ENCODE data around the gene KCNN2. TPM values are rescaled to one million over a fixed set of nuclear protein-coding genes. Genes with fewer than 3 reads are reported as not detected.

KCNN2 gene
- total RNA-seq, result 15.6 TPM

DNA sequence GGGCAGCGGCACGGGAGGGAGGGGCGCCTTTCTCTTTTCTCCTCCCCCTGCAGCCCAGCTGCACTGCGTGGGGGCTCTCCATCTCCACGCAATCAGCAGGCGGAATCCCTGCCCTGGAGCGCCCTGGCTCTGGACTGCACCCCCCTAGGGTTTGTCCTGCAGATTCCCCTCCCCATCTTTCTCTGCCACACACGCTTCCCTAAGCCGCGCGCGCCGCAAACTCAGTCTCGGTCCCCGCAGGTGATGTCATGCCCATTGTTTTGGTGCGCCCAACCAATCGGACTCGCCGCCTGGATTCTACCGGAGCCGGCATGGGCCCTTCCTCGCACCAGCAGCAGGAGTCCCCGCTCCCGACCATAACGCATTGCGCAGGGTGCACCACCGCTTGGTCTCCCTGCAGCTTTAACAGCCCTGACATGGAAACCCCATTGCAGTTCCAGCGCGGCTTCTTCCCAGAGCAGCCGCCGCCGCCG lies at the start of gene KCNN2:
Gene KCNN2 (plus strand): TSS at position 347 of the 473 bp plus-strand sequence. CDS start 70 bp downstream, at position 417.
- peak; percentile 87 for DNase-seq

DNA sequence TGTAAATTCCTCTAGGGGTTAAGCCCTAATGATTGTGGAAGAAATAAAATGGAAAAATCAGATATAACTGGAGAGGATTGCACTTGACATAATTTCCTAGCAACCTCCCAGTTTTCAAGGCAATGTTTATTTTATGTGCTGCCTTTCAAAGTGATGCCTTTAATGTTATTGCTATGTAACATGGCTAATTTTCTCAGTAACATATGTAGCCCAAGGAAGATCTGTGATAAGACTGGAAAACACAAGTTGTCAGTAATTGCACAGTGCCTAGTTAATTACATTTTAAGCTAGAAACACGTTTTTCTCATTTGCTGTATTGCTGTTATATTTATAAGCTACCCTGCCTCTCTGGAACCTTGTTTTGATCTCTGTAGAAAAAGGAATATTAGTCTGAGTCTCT lies 49.2 kb upstream of the KCNN2 start:
- DNase-seq, result no peak

DNA sequence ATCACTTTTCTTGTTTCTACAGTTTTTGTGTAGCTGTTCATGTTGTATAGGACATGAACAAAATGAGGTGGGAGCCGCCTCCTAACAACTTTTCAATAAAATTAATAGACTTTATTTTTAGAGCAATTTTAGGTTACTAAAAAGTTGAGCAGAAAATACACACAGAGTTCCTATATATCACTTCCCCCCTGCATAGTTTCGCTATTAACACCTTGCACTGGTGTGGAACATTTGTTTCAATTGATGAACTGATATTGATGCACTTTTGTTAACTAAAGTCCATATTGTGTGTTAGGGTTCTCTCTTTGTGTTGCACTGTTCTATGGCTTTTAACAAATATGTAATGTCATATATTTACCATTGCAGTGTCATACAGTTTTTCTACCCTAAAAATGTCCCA lies 47.8 kb upstream of the KCNN2 start:
- no peak for DNase-seq

GRCh38 chr5:114316167-114316566 lies 45.7 kb upstream of the KCNN2 start:
- DNase-seq, result no peak

GRCh38 chr5:114317751-114318150 lies 44.1 kb upstream of the KCNN2 start:
- no peak for DNase-seq

GRCh38 chr5:114319236-114319635 lies 42.6 kb upstream of the KCNN2 start:
- DNase-seq, result no peak

- no peak for DNase-seq
Observed at GRCh38 chr5:114319821-114320220, 42.0 kb upstream of the KCNN2 start.

DNA sequence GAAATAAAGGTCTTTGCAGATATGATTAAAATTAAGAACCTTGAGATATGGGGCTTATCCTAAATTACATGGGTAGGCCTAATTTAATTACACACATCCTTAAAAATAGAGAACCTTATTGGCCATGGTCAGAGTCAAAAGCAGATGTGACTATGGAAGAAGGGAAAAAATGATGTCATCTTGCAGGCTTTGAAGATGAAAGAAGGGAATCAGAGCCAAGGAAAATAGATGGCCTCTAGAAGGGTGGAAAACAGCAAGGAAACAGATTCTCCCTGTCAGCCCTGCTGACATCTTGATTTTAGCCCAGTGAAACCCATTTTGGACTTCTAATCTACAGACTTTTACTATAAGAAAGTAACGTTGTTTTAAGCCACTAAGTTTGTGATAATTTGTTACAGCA lies 37.6 kb upstream of the KCNN2 start:
- DNase-seq, result peak; percentile 19

GRCh38 chr5:114325541-114325940 lies 36.3 kb upstream of the KCNN2 start:
- DNase-seq, result peak; percentile 15

- no peak for DNase-seq
Observed at GRCh38 chr5:114327474-114327873, 34.4 kb upstream of the KCNN2 start.

GRCh38 chr5:114327987-114328386 lies 33.9 kb upstream of the KCNN2 start:
- no peak for DNase-seq

DNA sequence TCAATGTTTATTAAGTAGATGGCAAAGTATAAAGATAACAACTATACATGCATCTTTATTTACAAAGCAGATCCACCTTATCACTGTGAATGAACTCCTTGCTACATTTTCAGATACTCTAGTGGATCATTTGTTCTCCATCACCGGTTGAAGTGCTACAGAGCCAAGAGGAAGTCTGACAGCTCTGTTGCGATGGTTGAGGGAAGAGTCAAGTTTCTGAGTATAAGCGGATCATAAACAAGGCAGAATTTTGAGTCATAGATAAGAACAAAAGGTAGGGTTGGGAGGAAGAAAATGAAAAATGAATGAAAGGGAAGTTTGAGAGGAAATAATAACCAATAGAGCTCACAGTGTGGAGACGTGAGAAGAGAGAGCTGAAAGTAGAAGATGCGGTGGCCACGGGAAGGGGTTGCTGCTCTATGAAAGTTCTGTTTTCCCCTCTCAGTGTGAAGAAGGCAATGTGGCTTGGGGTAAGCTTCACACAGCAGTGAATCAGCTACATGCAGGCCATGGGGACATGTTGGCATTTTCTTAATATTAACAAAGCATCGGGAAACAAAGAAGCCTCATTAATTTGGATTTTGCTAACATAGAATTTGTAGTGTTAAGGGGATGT lies 30.8 kb upstream of the KCNN2 start:
- no peak for DNase-seq

GRCh38 chr5:114332493-114332892 lies 29.4 kb upstream of the KCNN2 start:
- no peak for DNase-seq

GRCh38 chr5:114332925-114333324 lies 28.9 kb upstream of the KCNN2 start:
- no peak for DNase-seq

DNA sequence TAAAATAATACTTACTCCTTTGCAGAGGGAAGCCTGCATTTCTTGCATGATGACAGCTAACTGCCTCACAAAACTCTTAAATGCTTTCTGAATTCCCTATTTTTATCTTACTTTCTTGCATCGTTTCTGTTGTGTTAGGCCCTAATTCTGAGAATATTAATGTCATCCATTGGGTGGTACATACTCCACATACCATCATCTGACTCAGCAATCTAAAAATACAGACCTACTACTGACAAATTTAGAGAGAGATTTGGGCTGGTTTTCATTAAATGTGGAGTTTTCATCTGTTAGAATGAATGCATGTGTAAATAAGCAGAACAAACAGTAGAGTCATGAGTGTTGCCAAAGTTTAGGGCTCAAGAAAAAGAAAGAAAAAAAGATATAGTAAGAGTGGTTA lies 26.5 kb upstream of the KCNN2 start:
- DNase-seq, result no peak

DNA sequence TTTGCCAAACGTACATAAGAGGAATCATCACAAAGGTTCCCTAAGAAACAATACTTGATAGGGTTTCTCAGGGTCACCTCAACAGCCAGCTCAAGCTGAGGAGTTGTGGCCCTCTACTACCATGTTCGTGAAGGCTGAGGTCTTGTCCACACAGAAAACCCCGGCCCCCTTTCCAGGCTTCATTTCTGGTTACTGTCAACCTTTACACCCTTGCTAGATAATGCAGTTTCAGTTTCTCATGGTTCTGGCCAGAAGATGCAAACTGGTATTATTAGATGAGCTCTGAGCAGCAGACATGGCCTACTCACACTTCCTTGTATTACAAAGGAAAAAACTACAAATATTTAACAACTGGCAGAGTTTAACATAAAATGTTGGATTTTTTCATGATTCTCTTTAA lies 22.8 kb upstream of the KCNN2 start:
- DNase-seq, result no peak

DNA sequence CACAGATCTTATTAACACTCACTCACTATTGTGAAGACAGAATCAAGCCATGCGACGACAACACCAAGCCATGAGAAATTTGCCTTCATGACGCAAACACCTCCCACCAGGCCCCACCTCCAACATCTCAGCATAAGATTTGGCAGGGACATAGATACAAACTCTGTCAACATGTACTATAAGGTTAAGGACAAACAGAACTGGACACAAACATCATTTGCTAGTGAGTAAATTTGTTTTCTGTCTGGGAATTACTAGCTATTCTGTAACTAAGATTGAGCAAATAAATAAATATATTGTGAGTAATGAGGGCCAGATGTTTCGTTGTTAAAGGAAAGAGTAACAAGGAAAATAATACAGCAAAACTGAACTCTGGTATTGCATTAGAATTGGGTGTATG lies 15.7 kb upstream of the KCNN2 start:
- DNase-seq, result no peak

DNA sequence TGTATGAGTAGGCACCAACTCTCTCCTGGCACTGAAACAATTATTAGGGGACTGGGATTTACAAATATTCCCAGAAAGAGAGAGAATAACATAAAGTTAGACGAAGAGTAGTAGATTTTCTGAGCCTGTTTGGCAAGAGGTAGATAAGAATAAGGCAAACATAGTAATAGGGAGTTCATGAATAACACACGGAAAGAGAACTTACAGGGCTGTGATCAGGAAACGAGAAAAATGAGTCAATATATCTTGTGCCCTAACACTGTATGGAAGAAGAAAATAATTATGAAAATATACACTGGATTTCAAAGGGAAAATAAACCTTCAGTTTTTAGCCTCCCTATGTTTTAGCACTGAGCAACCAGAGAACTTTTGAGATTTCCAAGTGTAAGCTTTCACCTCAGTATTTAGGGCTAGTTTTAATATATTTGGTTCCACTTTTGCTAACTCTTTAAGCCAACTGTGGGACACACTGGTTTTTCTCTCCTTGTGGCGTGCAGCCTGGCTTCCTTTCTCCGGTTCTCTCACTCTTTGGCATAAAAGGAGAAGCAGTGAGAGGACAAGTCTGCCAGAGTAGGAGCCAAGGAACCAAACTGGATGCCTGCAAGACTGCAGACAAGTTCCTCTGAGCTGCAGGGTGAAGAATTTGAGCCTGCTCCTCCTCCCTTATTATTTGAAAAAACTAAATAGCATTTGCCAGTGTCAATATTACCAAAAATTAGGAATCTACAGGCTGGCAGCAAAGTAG lies 6.6 kb upstream of the KCNN2 start:
- no peak for DNase-seq

DNA sequence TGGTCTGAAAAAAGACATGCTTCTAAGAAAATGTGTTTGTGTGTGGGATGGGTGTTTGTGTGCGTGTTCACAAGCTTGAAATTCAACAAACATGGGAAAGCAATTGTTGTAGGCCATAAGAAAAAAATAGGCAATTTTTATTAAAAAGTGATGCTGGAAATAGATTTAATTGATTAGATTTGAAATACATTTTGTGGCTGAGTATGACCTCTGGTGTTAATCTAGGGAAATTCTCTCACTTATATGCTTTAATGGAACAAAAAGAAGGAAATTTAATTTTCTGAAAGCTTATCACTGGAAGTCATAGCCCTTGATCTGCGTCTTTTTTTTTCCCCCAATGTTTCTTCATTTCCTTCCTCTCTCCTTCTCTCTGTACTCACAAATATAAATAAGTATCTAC lies 3.5 kb upstream of the KCNN2 start:
- peak; percentile 3 for DNase-seq

- peak; percentile 2 for DNase-seq
Observed at GRCh38 chr5:114360357-114360756, 1.5 kb upstream of the KCNN2 start.

DNA sequence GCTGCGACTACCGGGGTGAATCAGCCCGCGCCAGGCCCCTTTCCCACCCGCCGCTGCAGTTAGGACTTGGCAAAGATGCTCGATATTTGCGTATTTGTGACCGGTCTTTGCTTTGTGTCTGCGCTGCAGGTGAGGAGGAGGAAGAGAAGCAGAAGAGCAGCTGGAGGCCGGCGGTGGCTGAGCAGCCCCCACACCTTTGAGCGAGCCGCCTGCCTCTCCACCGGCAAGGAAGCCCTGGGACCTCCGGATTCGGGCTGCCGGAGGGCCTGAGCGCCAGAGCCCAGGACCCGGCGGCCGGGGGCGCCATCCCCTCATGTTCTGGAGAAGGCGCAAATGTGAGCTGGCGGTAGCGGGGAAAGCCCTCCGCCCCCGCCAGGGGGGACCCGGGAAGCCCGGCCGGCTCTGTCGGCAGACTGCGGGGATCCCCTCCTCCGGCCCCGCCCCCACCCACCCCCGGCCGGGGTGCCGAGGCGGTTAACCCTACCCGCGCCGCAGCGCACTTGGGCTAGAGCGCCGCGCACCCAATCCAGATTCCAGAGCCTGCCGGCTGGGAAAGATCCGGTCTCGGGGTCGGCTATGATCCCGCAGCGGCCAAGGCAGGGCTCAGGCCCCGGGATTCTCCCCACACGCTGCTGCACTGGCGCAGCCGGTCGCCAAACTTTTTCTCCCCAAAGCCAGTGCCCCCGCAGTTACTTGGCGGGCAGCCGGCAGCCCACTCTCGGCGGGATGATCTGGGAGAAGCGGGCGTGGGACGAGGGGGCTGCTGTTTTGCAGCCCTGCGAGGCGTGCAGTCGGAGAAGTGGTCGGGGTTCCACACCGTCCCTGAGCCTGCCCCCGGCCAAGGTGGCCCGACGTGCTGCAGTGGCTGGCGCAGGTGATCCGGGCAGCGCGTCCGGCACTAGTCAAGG lies 800 bp upstream of the KCNN2 start:
- peak; percentile 69 for DNase-seq

- peak; percentile 35 for DNase-seq
Observed at GRCh38 chr5:114362197-114362976, 517 bp downstream of the KCNN2 start.

All from tongue (tissue), 2 donors.